ENCODE data around the gene TAGLN2. TPM values are rescaled to one million over a fixed set of nuclear protein-coding genes. Genes with fewer than 3 reads are reported as not detected.

Gene TAGLN2
- total and polyA plus RNA-seq, 10 of the 15 experiments (the other 5 are each of a cell fraction or from before 2014, with no cell fraction given): 155 to 611 (median 363) TPM

DNA sequence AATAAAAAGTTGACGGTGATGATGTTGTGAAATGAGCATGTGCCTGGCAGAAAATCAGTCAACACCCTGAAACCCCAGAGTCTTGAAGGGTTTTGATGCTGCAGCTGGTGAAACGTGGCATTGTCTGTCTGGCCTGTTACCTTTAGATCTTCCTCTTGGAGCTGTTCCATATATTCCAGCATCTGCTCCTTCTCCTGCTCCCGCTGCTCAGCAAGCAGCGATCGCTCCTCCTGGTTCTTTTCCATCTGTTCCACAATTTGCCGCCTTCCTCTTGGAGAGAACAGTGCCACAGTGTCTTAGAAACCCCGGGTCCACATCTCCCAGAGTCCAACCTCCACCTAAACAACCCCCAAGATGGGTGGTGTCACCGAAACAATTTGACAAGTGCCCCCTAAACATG, 41.0 kb downstream of the TAGLN2 start (continued):
- TF ChIP-seq RCOR1 (conservative IDR thresholded peaks at IDR 0.05; ENCODE audit: low read depth, low read length) (no peak), POLR2AphosphoS2 (IDR thresholded peaks at IDR 0.05; ENCODE audit: low read depth, low read length) (no peak), ZNF24 (IDR thresholded peaks at IDR 0.05) (no peak), CHD4 (IDR thresholded peaks at IDR 0.05) (no peak), ZNF622 (IDR thresholded peaks at IDR 0.05) (no peak), CHD1 (IDR thresholded peaks at IDR 0.05; ENCODE audit: low read depth, low read length) (no peak), NFXL1 (IDR thresholded peaks at IDR 0.05; ENCODE audit: borderline replicate concordance) (no peak), MXI1 (IDR thresholded peaks at IDR 0.05; ENCODE audit: low read depth, low read length) (no peak)
- TF ChIP-seq, protein P1, sequence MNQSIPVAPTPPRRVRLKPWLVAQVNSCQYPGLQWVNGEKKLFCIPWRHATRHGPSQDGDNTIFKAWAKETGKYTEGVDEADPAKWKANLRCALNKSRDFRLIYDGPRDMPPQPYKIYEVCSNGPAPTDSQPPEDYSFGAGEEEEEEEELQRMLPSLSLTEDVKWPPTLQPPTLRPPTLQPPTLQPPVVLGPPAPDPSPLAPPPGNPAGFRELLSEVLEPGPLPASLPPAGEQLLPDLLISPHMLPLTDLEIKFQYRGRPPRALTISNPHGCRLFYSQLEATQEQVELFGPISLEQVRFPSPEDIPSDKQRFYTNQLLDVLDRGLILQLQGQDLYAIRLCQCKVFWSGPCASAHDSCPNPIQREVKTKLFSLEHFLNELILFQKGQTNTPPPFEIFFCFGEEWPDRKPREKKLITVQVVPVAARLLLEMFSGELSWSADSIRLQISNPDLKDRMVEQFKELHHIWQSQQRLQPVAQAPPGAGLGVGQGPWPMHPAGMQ (IDR thresholded peaks at IDR 0.05; ENCODE audit: borderline replicate concordance): no peak

DNA sequence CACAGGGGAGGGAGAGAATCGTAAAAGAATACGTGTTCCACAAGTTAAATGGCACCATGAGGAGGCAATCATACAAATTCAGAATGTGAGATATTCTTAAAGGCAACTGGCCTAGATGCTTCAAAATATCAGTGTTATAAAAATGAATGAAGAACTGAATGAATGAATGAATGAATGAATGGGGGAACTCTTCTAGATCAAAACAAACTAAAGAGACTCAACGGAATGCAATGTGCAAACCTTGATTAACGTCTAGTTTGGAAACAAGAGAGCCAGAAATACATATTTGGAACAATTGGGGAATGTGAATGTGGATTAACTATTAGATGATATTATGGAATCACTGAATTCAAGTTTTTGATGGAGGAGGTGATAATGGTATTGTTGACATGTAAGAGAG, 42.2 kb downstream of the TAGLN2 start:
- no peak for FAIRE-seq

More for the DNA sequence above, 42.2 kb downstream of the TAGLN2 start:
- POLR2A ChIA-PET: no interaction called here
- Histone ChIP-seq H3K4me1 (ENCODE audit: control insufficient read depth, insufficient read depth, low read length) (peaks cover 4% of the 10 kb centered on the region; the same call in 1 of the 2 replicates), H3K9ac (ENCODE audit: control insufficient read depth, insufficient read depth, low read length) (no peak overlapping the region), H3K4me3 (no peak overlapping the region), H3K27me3 (replicated peaks in 1 of 2; ENCODE audit: control insufficient read depth in 2 of 2, insufficient read depth in 2 of 2, low read length in 1 of 2) (no peaks in the 10 kb centered on the region), H3K9me3 (replicated peaks; ENCODE audit: control insufficient read depth, insufficient read depth, low read length) (no peaks in the 10 kb centered on the region), H4K20me1 (ENCODE audit: control insufficient read depth, insufficient read depth) (no peaks in the 10 kb centered on the region), H2AFZ (ENCODE audit: control insufficient read depth, low read depth, low read length) (no peak overlapping the region), H3K79me2 (ENCODE audit: control insufficient read depth, insufficient read depth, low read length) (no peaks in the 10 kb centered on the region), H3K27ac (ENCODE audit: control insufficient read depth, insufficient read depth) (no peak overlapping the region), H3K4me2 (ENCODE audit: control insufficient read depth, insufficient read depth) (no peak overlapping the region), H3K36me3 (ENCODE audit: control insufficient read depth in 2 of 2, insufficient read depth in 2 of 2, low read length in 1 of 2) (no peaks in the 10 kb centered on the region)
- BruUV-seq (replicated peaks): no TSS peak
- no peak for ATAC-seq
- in situ Hi-C loops (cut with MboI): no loop called here
- DNase-seq (ENCODE audit: low read depth, low spot score): no peak
- CTCF ChIA-PET: no interaction called here
- 52% methylated on average over 4 of the region's 4 CpGs for WGBS (ENCODE audit: insufficient coverage, insufficient replicate concordance, low lambda C conversion rate, missing lambda C conversion rate)
- SMC1A ChIA-PET (ENCODE audit: uncharacterized antibody, unreplicated experiment): no interaction called here
- RAD21 ChIA-PET (ENCODE audit: unreplicated experiment): interaction anchor here (1.2 kb wide), 1 partner anchor 125 kb away, joined by 4 read pairs; no protein-coding TSS in a partner anchor
- no peak for TF ChIP-seq TBL1XR1 (IDR thresholded peaks at IDR 0.05; ENCODE audit: low read depth, low read length)
- TF ChIP-seq ZNF24 (IDR thresholded peaks at IDR 0.05): peak; percentile 86
- intact Hi-C loops (cut with micrococcal nuclease; ENCODE audit: unreplicated experiment): no loop called here

Measured in GM12878 (cell line).